Superior temporal gyrus (tissue), 1 donor: ENCODE data around the gene RHOBTB1.

ENCODE experiments used
- DNase-seq: peaks from one replicate; pipeline ENCODE4 v3.0.0-alpha.2; 2016; ENCODE audit errors: extremely low spot score

Gene RHOBTB1

GRCh38 chr10:60820093-60820754, 123.8 kb downstream of the RHOBTB1 start:
- no peak for DNase-seq
